ENCODE measurements around the gene MYADM. TPM values are rescaled to one million over a fixed set of nuclear protein-coding genes. Genes with fewer than 3 reads are reported as not detected.

The MYADM gene
- total and polyA plus RNA-seq, 4 donors: 48.5 to 245 (median 79.1) TPM

DNA sequence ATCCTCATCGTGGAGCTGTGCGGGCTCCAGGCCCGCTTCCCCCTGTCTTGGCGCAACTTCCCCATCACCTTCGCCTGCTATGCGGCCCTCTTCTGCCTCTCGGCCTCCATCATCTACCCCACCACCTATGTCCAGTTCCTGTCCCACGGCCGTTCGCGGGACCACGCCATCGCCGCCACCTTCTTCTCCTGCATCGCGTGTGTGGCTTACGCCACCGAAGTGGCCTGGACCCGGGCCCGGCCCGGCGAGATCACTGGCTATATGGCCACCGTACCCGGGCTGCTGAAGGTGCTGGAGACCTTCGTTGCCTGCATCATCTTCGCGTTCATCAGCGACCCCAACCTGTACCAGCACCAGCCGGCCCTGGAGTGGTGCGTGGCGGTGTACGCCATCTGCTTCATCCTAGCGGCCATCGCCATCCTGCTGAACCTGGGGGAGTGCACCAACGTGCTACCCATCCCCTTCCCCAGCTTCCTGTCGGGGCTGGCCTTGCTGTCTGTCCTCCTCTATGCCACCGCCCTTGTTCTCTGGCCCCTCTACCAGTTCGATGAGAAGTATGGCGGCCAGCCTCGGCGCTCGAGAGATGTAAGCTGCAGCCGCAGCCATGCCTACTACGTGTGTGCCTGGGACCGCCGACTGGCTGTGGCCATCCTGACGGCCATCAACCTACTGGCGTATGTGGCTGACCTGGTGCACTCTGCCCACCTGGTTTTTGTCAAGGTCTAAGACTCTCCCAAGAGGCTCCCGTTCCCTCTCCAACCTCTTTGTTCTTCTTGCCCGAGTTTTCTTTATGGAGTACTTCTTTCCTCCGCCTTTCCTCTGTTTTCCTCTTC lies 6.3 kb downstream of the MYADM start:
- no peak overlapping the region for H3K4me3 ChIP-seq
- H3K9ac ChIP-seq (ENCODE audit: insufficient read depth in 1 of 2, low read length in 2 of 2): no peak overlapping the region
- TF ChIP-seq, protein P1, sequence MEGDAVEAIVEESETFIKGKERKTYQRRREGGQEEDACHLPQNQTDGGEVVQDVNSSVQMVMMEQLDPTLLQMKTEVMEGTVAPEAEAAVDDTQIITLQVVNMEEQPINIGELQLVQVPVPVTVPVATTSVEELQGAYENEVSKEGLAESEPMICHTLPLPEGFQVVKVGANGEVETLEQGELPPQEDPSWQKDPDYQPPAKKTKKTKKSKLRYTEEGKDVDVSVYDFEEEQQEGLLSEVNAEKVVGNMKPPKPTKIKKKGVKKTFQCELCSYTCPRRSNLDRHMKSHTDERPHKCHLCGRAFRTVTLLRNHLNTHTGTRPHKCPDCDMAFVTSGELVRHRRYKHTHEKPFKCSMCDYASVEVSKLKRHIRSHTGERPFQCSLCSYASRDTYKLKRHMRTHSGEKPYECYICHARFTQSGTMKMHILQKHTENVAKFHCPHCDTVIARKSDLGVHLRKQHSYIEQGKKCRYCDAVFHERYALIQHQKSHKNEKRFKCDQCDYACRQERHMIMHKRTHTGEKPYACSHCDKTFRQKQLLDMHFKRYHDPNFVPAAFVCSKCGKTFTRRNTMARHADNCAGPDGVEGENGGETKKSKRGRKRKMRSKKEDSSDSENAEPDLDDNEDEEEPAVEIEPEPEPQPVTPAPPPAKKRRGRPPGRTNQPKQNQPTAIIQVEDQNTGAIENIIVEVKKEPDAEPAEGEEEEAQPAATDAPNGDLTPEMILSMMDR (IDR thresholded peaks at IDR 0.05; ENCODE audit: control extremely low read depth, extremely low read depth): no peak
- peaks cover 14 to 25% (median 21%) of the 10 kb centered on the region in 4 donors for H3K36me3 ChIP-seq (ENCODE audit: control insufficient read depth in 4 of 4, insufficient read depth in 4 of 4, low read length in 4 of 4)
- ATAC-seq (ENCODE audit: insufficient read depth, low FRiP score) (no peak), DNase-seq (no peak)
- H3K27me3 ChIP-seq (ENCODE audit: control insufficient read depth in 3 of 3, insufficient read depth in 3 of 3, low read length in 2 of 3): no peaks in the 10 kb centered on the region
- H3K27ac ChIP-seq (ENCODE audit: low read depth in 1 of 2, low read length in 1 of 2): no peak overlapping the region
- WGBS, 2 donors: 91% methylated on average over 51 of the region's 51 CpGs
- peaks cover 0 to 13% (median 3%) of the 10 kb centered on the region in 5 donors for H3K4me1 ChIP-seq (ENCODE audit: control insufficient read depth in 5 of 5, insufficient read depth in 5 of 5, low read length in 5 of 5)
- no peaks in the 10 kb centered on the region for H3K9me3 ChIP-seq (ENCODE audit: control insufficient read depth in 4 of 4, insufficient read depth in 3 of 4, low read length in 3 of 4)

DNA sequence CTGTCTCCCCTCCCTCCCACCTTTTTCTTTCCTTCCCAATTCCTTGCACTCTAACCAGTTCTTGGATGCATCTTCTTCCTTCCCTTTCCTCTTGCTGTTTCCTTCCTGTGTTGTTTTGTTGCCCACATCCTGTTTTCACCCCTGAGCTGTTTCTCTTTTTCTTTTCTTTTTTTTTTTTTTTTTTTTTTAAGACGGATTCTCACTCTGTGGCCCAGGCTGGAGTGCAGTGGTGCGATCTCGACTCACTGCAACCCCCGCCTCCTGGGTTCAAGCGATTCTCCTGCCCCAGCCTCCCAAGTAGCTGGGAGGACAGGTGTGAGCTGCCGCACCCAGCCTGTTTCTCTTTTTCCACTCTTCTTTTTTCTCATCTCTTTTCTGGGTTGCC lies 6.9 kb downstream of the MYADM start:
- TF ChIP-seq, protein P1 (IDR thresholded peaks at IDR 0.05; ENCODE audit: control extremely low read depth, extremely low read depth): no peak
- Histone ChIP-seq H3K4me1 (ENCODE audit: control insufficient read depth in 5 of 5, insufficient read depth in 5 of 5, low read length in 5 of 5) (peaks cover 0 to 13% (median 3%) of the 10 kb centered on the region in 5 donors), H3K9ac (ENCODE audit: insufficient read depth in 1 of 2, low read length in 2 of 2) (no peak overlapping the region), H3K9me3 (ENCODE audit: control insufficient read depth in 4 of 4, insufficient read depth in 3 of 4, low read length in 3 of 4) (no peaks in the 10 kb centered on the region), H3K36me3 (ENCODE audit: control insufficient read depth in 4 of 4, insufficient read depth in 4 of 4, low read length in 4 of 4) (peaks cover 14 to 25% (median 21%) of the 10 kb centered on the region in 4 donors), H3K27ac (ENCODE audit: low read depth in 1 of 2, low read length in 1 of 2) (no peak overlapping the region), H3K4me3 (no peak overlapping the region), H3K27me3 (ENCODE audit: control insufficient read depth in 3 of 3, insufficient read depth in 3 of 3, low read length in 2 of 3) (no peaks in the 10 kb centered on the region)
- 80 to 82% methylated on average over 6 of the region's 6 CpGs for WGBS, 2 donors
- no peak for ATAC-seq (ENCODE audit: insufficient read depth, low FRiP score)
- no peak for DNase-seq

DNA sequence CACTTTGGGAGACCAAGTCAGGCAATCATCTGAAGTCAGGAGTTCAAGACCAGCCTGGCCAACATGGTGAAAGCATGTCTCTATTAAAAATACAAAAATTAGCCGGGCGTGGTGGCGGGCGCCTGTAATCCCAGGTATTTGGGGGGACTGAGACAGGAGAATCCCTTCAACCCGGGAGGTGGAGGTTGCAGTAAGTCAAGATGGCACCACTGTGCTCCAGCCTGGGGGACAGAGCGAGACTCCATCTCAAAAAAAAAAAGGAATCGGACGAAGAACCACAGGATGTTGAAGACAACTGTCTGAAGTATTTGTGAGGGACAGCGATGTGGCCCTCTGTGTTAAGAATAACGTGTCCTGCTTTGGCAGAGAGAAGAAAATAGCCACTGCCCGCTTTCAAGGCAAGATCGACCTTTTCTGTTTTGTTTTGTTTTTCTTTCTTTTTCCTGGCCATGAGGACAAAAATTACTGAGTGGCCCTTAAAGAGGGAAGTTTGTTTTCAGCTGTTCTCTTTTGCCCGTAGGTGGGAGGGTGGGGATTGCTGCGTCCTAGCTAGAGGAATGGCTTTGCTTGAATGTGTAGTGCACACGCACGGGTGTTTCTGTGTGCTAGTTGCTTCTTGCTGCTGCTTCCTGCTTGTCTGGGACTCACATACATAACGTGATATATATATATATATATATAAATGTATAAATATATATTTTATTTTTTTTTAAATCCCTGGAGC lies 8.1 kb downstream of the MYADM start:
- Histone ChIP-seq H3K27ac (ENCODE audit: low read depth in 1 of 2, low read length in 1 of 2) (no peak overlapping the region), H3K36me3 (ENCODE audit: control insufficient read depth in 4 of 4, insufficient read depth in 4 of 4, low read length in 4 of 4) (peaks cover 14 to 25% (median 19%) of the 10 kb centered on the region in 4 donors), H3K9me3 (ENCODE audit: control insufficient read depth in 4 of 4, insufficient read depth in 3 of 4, low read length in 3 of 4) (no peaks in the 10 kb centered on the region), H3K4me1 (ENCODE audit: control insufficient read depth in 5 of 5, insufficient read depth in 5 of 5, low read length in 5 of 5) (peaks cover 0 to 11% (median 3%) of the 10 kb centered on the region in 5 donors), H3K4me3 (no peak overlapping the region), H3K27me3 (ENCODE audit: control insufficient read depth in 3 of 3, insufficient read depth in 3 of 3, low read length in 2 of 3) (peaks cover 0 to 10% (median 6%) of the 10 kb centered on the region in 3 donors), H3K9ac (ENCODE audit: insufficient read depth in 1 of 2, low read length in 2 of 2) (no peak overlapping the region)
- ATAC-seq (ENCODE audit: insufficient read depth, low FRiP score): no peak
- DNase-seq: no peak
- WGBS, 2 donors: 83 to 89% methylated on average over 17 of the region's 17 CpGs
- TF ChIP-seq, protein P1 (IDR thresholded peaks at IDR 0.05; ENCODE audit: control extremely low read depth, extremely low read depth): no peak
